Lower leg skin (tissue), 3 donors: ENCODE measurements around the gene LSM5.

Experiments
- CTCF ChIP-seq, 3 donors: fragments of 450-650 bp; IDR thresholded peaks; one replicate each; pipeline ENCODE4 v1.5.1; 2016; ENCODE audit warnings: antibody characterized with exemption in 3 of 3, mild to moderate bottlenecking in 3 of 3, moderate library complexity in 2 of 3
- POLR2A ChIP-seq, 2 donors: fragments of 450-650 bp; IDR thresholded peaks; one replicate each; pipeline ENCODE4 v1.6.1; 2016 to 2017; ENCODE audit warnings: antibody characterized with exemption in 2 of 2, mild to moderate bottlenecking in 1 of 2, moderate library complexity in 1 of 2

GRCh38 chr7:32479574-32480200 lies 10.5 kb downstream of the LSM5 start:
- TF ChIP-seq POLR2A (IDR thresholded peaks at IDR 0.05) (no peak), CTCF (IDR thresholded peaks at IDR 0.05) (no peak)
